Measurements from ENCODE around the gene PSMG2.
"Not testable (repeated sequence)": the region's sequence is repeated elsewhere in the genome, so short reads cannot be mapped to it uniquely, and the experiment has no call there.

Gene PSMG2

GRCh38 chr18:12751503-12751884 lies 48.7 kb downstream of the PSMG2 start:
- Histone ChIP-seq H3K27me3 (ENCODE audit: insufficient read depth, poor library complexity, severe bottlenecking) (no peaks in the 10 kb centered on the region), H3K4me3 (replicated peaks; ENCODE audit: insufficient read depth, low read length) (no peak overlapping the region), H3K27ac (replicated peaks) (no peak overlapping the region)
- TF ChIP-seq GABPA (IDR thresholded peaks at IDR 0.05; ENCODE audit: low read depth) (no peak), POLR2AphosphoS5 (IDR thresholded peaks at IDR 0.05; ENCODE audit: low read depth) (no peak), REST (IDR thresholded peaks at IDR 0.05; ENCODE audit: insufficient replicate concordance, low read depth) (no peak), SPI1 (IDR thresholded peaks at IDR 0.05; ENCODE audit: borderline replicate concordance, low read depth) (no peak), CTCF (IDR thresholded peaks at IDR 0.05; ENCODE audit: insufficient read depth, low read length) (no peak)
- DNase-seq (ENCODE audit: low read depth in 1 of 2, low spot score in 1 of 2), result no peak

- Histone ChIP-seq H3K27ac (replicated peaks) (no peak overlapping the region), H3K27me3 (ENCODE audit: insufficient read depth, poor library complexity, severe bottlenecking) (no peaks in the 10 kb centered on the region), H3K4me3 (replicated peaks; ENCODE audit: insufficient read depth, low read length) (no peak overlapping the region)
- DNase-seq (ENCODE audit: low read depth in 1 of 2, low spot score in 1 of 2), result no peak
- no peak for TF ChIP-seq REST (IDR thresholded peaks at IDR 0.05; ENCODE audit: insufficient replicate concordance, low read depth)
- no peak for TF ChIP-seq CTCF (IDR thresholded peaks at IDR 0.05; ENCODE audit: insufficient read depth, low read length)
- TF ChIP-seq GABPA (IDR thresholded peaks at IDR 0.05; ENCODE audit: low read depth), result no peak
- no peak for TF ChIP-seq SPI1 (IDR thresholded peaks at IDR 0.05; ENCODE audit: borderline replicate concordance, low read depth)
- no peak for TF ChIP-seq POLR2AphosphoS5 (IDR thresholded peaks at IDR 0.05; ENCODE audit: low read depth)
These were observed 49.0 kb downstream of the PSMG2 start for GRCh38 chr18:12751891-12752290.

GRCh38 chr18:12754511-12754910 lies 51.7 kb downstream of the PSMG2 start:
- no peak for DNase-seq (ENCODE audit: low read depth in 1 of 2, low spot score in 1 of 2)
- Histone ChIP-seq H3K27me3 (ENCODE audit: insufficient read depth, poor library complexity, severe bottlenecking) (no peaks in the 10 kb centered on the region), H3K4me3 (replicated peaks; ENCODE audit: insufficient read depth, low read length) (no peak overlapping the region), H3K27ac (replicated peaks) (no peak overlapping the region)
- TF ChIP-seq GABPA (IDR thresholded peaks at IDR 0.05; ENCODE audit: low read depth) (no peak), REST (IDR thresholded peaks at IDR 0.05; ENCODE audit: insufficient replicate concordance, low read depth) (no peak), POLR2AphosphoS5 (IDR thresholded peaks at IDR 0.05; ENCODE audit: low read depth) (no peak), SPI1 (IDR thresholded peaks at IDR 0.05; ENCODE audit: borderline replicate concordance, low read depth) (no peak), CTCF (IDR thresholded peaks at IDR 0.05; ENCODE audit: insufficient read depth, low read length) (no peak)

GRCh38 chr18:12755606-12756005 lies 52.8 kb downstream of the PSMG2 start:
- not testable (repeated sequence) for H3K27me3 ChIP-seq (ENCODE audit: insufficient read depth, poor library complexity, severe bottlenecking); H3K27ac ChIP-seq (replicated peaks)

More at GRCh38 chr18:12755606-12756005, 52.8 kb downstream of the PSMG2 start:
- not testable (repeated sequence) for H3K4me3 ChIP-seq (replicated peaks; ENCODE audit: insufficient read depth, low read length); DNase-seq (ENCODE audit: low read depth in 1 of 2, low spot score in 1 of 2)
